Stromal cell of bone marrow (primary cell): Measurements from ENCODE around the gene PLCG1.

Experiments used
- DNase-seq: peaks from one replicate; pipeline ENCODE4 v3.0.0-alpha.2; 2012; ENCODE audit warnings: low read depth

PLCG1 gene

GRCh38 chr20:41142245-41142644, 4.9 kb downstream of the PLCG1 start:
- DNase-seq, result no peak

- no peak for DNase-seq
Observed at GRCh38 chr20:41142919-41143318, 5.6 kb downstream of the PLCG1 start.

GRCh38 chr20:41143354-41143753, 6.0 kb downstream of the PLCG1 start:
- no peak for DNase-seq

- no peak for DNase-seq
Observed at GRCh38 chr20:41145317-41145716, 8.0 kb downstream of the PLCG1 start.

- DNase-seq, result no peak
Observed at GRCh38 chr20:41145821-41146620, 8.7 kb downstream of the PLCG1 start.

GRCh38 chr20:41147767-41148191, 10.4 kb downstream of the PLCG1 start:
- no peak for DNase-seq

- no peak for DNase-seq
Observed at GRCh38 chr20:41148942-41149341, 11.6 kb downstream of the PLCG1 start.

- DNase-seq, result no peak
Observed at GRCh38 chr20:41150664-41151063, 13.3 kb downstream of the PLCG1 start.

GRCh38 chr20:41151134-41151869, 14.0 kb downstream of the PLCG1 start:
- DNase-seq, result no peak

- DNase-seq, result no peak
Observed at GRCh38 chr20:41152108-41152757, 14.9 kb downstream of the PLCG1 start.

- DNase-seq, result no peak
Observed at GRCh38 chr20:41154436-41155176, 17.3 kb downstream of the PLCG1 start.

- no peak for DNase-seq
Observed at GRCh38 chr20:41155261-41155660, 17.9 kb downstream of the PLCG1 start.

- DNase-seq, result no peak
Observed at GRCh38 chr20:41158082-41158625, 20.8 kb downstream of the PLCG1 start.

GRCh38 chr20:41159547-41159946, 22.2 kb downstream of the PLCG1 start:
- DNase-seq, result no peak

GRCh38 chr20:41160686-41161085, 23.3 kb downstream of the PLCG1 start:
- DNase-seq, result no peak

- no peak for DNase-seq
Observed at GRCh38 chr20:41161886-41162285, 24.5 kb downstream of the PLCG1 start.

GRCh38 chr20:41162396-41162795, 25.1 kb downstream of the PLCG1 start:
- DNase-seq, result no peak

- no peak for DNase-seq
Observed at GRCh38 chr20:41163821-41164220, 26.5 kb downstream of the PLCG1 start.

- no peak for DNase-seq
Observed at GRCh38 chr20:41165001-41165882, 27.9 kb downstream of the PLCG1 start.

GRCh38 chr20:41166201-41167117, 29.1 kb downstream of the PLCG1 start:
- DNase-seq, result no peak
